Measurements from ENCODE around the gene DCP1B.

The DCP1B gene

GRCh38 chr12:1918081-1918883 lies 86.0 kb downstream of the DCP1B start, which contains the start of gene CACNA2D4:
TSS of gene CACNA2D4 (minus strand) at chr12:1918652. CDS start at chr12:1918473, 179 bp downstream.
- no peak for DNase-seq

GRCh38 chr12:1917172-1918070 lies 86.8 kb downstream of the DCP1B start:
- no peak for DNase-seq

GRCh38 chr12:1916371-1917171 lies 87.7 kb downstream of the DCP1B start:
- DNase-seq, result no peak

DNA sequence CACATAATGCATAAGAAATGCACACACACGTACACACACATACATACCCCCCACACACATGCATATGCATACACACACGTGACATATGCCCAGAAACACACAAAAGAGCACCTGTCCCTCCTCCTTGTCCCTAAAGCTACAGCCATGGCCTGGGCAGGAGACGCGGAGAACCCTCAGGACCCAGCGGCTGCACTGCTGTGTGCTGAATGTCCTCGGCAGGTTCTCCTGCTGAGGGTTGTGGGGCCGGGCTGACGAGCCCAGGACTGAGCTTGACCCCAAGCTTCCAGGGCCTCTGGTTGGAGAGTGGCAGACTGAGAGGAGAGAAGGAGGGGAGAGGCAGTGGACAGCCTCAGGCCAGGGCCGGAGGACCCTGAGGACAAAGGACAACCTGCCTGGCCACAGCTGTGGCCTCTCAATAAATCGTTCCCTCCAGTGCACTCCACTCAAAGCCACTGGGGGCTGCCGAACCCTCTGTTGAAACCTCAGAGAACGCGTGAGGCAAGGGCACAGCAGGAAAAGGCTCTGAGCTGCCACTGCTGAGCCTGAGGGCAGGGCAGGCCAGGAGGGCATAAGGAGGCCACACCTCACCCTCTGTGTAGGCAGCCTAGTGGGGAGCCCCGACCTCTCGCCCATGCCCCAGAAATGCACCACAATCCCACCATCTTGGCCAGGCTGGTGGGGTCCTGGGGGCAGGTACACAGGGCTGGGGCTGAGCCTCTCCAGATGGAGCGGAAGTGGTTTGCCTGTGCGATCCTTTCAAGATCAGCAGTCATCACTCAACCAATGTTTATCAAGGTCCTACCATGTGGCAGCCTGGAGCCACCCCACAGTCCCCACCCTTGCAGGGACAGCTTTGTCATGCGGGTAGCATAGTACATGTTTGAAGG lies 88.9 kb downstream of the DCP1B start:
- DNase-seq, result peak; percentile 23

DNA sequence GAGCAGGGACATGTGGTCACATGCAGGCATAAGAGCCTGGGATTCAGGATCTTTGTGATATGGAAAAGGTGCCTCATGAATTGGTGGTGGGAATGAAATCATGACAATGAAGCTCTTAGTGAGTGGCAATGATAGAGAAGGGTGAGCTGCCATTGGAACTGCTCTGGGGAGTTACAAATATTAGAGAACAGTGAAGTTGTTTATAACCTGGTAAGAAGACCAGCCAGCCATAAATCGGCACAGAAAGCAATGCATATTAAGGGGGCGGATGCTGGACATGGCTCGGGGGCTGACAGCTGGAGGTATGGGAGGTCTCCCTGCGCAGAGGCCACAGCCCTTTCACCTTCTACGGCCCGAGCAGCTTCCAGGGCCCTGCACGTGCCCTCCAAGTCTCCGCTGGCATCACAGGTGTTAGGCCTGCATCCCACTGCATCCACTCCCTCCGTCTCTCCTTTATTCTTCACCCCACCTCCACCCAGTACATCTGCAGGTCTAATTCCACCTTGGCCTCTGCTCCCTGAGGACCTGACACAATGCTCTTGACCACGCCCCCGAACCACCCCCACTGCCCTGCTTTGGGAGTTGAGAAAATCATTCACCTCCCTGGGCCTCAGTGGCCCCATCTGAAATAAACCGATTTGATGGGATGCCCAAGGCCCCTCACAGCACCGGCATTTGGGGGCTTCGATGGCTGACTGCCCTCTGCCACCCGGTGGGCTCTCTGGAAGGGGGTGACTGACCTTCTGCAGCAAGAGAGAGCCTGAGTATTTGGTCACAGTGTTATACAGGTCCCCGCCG lies 89.9 kb downstream of the DCP1B start:
- DNase-seq, result no peak

- DNase-seq, result no peak
Observed at GRCh38 chr12:1913377-1914113, 90.7 kb downstream of the DCP1B start.

GRCh38 chr12:1912580-1913376 lies 91.5 kb downstream of the DCP1B start:
- DNase-seq, result no peak

- no peak for DNase-seq
Observed at GRCh38 chr12:1911598-1912575, 92.4 kb downstream of the DCP1B start.

DNA sequence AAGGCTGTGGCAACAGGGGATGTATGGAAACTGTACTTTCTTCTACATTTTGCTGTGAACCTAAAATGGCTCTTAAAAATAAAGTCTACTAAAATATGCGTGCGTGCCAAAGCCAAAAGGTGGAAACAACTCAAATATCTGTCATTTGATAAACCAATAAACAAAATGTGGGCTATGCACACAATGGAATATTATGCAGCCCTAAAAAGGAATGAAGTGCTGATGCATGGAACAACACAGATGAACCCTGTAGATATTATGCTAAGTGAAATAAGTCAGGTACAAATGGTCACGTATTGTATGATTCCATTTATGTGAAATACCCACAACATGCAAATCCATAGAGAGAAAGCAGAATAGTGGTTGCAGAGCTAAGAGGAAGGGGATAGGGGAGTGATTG lies 93.8 kb downstream of the DCP1B start:
- no peak for DNase-seq

DNA sequence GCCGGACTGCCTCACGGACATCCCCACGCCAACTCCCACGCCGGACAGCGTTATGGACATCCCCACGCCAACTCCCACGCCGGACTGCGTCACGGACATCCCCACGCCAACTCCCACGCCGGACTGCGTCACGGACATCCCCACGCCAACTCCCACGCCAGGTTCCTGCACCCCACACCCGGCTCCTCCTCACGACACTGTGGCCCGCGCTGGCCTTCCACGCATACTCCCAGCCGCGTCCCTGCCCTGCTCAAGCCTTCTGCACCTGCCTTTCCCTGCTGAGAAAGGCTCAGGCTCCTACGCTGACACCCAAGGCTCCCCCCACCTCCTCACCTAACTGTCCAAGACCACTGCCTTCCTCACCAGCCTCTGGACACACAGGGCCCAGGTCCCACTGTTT lies 95.5 kb downstream of the DCP1B start:
- no peak for DNase-seq

DNA sequence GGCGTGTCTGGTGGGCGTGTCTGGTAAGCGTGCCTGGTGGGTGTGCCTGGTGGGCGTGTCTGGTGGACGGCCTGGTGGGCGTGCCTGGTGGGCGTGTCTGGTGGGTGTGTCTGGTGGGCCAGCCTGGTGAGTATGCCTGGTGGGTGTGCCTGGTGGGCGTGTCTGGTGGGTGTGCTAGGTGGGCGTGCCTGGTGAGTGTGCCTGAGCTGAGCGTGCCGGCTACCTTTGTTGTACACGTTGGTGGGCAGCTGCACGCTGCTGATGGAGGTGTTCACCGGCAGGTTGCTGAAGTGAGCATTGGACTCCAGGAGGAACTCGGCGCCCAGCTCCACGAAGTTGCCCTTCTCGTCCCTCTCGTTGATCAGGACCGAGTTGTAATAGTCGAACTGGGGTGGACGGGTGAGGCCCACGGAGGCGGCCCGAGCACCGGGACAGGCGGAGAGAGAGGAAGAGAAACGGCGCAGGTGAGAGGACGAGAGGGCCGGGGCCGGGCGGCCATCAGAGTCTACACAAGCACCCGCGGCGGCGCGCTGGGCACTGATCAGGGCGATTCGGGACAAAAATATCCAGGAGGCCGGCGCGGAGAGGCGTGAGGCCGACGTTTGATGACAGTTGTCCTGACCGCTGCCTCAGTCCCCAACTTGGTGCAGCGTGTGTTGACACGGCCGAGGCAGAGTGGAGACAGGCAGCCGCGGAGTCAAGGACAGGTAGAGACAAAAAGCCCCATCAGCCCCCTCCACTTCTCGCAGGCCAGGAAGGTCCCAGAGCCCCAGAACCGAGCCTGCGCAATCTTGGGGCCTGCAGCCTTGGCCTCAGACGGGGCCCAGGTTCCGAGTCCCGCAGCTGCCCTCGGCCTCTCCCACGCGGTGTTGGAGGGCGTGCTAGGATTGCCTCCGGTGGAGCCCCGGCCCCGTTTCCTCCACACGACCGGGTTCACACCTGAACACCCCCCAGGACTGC lies 96.3 kb downstream of the DCP1B start:
- DNase-seq, result no peak

- no peak for DNase-seq
Observed at GRCh38 chr12:1906579-1906978, 97.7 kb downstream of the DCP1B start.

DNA sequence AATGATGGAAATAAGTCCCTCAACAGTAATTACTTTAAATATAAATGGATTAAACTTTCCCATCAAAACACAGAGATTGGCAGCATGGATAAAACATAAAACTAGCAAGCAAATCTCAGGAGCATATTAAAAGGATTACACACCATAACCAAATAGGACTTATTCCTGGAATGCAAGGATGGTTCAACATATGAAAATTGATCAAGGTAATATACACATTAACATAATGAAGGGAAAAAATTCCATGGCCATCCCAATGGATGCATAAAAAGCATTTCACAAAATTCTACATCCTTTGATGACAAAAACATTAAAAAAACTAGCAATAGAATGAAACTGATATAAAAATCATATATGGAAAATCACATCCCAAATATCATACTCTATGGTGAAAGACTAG lies 99.4 kb downstream of the DCP1B start:
- no peak for DNase-seq

DNA sequence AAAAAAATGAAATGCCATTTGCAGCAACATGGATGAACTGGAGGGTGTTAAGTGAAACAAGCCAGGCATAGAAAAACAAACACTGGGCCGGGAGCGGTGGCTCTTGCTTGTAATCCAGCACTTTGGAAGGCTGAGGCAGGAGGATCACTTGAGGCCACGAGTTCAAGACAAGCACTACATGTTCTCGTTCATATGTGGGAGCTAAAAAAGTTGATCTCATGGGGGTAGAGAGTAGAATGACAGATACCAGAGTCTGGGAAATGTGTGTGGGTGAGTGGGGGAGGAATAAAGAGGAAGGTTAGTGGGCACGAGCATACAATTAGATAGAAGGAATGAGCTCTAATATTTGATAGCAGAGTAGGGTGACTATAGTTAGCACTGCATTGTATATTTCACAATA lies 107.3 kb downstream of the DCP1B start:
- no peak for DNase-seq

All from RPMI8226 (cell line).